Adipocyte (in vitro differentiated cells): Measurements from ENCODE around the gene EPB41L1.

Experiments used
- DNase-seq: peaks from one replicate; pipeline ENCODE4 v3.0.0-alpha.2; 2015; ENCODE audit warnings: low read depth
- H3K27me3 ChIP-seq: replicated peaks from 2 replicates; pipeline ENCODE4 v1.7.0; 2013; ENCODE audit warnings: mild to moderate bottlenecking, low read length, moderate library complexity; ENCODE audit not compliant: control insufficient read depth, insufficient read depth
- H3K36me3 ChIP-seq: 2 replicates; pipeline ENCODE4 v1.7.0; 2013; ENCODE audit warnings: low read length, mild to moderate bottlenecking, moderate library complexity; ENCODE audit not compliant: control insufficient read depth, insufficient read depth, severe bottlenecking
- H3K4me1 ChIP-seq: 2 replicates; pipeline ENCODE4 v1.7.0; 2013; ENCODE audit warnings: mild to moderate bottlenecking, low read length, moderate library complexity; ENCODE audit not compliant: control insufficient read depth, insufficient read depth
- H3K4me3 ChIP-seq: 2 replicates; pipeline ENCODE4 v1.7.0; 2013; ENCODE audit warnings: mild to moderate bottlenecking, low read length, moderate library complexity
- H3K9ac ChIP-seq: 2 replicates; pipeline ENCODE4 v1.7.0; 2013; ENCODE audit warnings: mild to moderate bottlenecking, low read length, moderate library complexity
- H3K9me3 ChIP-seq: 2 replicates; pipeline ENCODE4 v1.7.0; 2013; ENCODE audit warnings: mild to moderate bottlenecking, low read length, moderate library complexity; ENCODE audit not compliant: control insufficient read depth

EPB41L1 gene

DNA sequence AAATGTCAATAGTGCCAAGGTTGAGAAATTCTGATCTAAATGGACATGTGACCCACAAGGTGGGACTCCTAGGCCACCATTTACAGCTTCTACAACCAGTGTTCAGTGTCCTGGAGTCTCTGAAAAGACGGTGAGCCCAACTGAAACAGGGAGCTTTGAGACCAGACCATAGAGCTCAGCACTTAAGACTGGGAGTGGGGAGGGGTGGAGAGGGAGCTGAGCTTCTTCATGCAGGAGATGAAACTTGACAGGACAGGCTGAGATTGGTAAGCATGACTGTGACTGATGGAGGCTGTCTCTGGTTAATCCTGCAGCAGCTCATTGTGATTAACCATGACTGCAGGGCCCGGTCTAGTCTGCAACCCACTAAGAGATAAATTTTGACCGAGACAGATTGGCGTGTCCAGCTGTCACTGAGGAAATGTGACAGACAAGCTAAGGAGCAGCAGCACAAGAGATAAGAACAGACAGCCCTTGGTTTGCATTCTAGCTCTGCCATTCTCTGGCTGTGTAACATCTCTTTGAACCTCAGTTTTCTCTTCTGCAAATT is 80.3 kb downstream of the EPB41L1 start:
- H3K27me3 ChIP-seq = no peaks in the 10 kb centered on the region
- no peak for DNase-seq
- H3K4me1 ChIP-seq = peaks cover 19% of the 10 kb centered on the region
- H3K9me3 ChIP-seq = no peaks in the 10 kb centered on the region
- no peak overlapping the region for H3K4me3 ChIP-seq
- no peak overlapping the region for H3K9ac ChIP-seq
- H3K36me3 ChIP-seq = peaks cover 2% of the 10 kb centered on the region

DNA sequence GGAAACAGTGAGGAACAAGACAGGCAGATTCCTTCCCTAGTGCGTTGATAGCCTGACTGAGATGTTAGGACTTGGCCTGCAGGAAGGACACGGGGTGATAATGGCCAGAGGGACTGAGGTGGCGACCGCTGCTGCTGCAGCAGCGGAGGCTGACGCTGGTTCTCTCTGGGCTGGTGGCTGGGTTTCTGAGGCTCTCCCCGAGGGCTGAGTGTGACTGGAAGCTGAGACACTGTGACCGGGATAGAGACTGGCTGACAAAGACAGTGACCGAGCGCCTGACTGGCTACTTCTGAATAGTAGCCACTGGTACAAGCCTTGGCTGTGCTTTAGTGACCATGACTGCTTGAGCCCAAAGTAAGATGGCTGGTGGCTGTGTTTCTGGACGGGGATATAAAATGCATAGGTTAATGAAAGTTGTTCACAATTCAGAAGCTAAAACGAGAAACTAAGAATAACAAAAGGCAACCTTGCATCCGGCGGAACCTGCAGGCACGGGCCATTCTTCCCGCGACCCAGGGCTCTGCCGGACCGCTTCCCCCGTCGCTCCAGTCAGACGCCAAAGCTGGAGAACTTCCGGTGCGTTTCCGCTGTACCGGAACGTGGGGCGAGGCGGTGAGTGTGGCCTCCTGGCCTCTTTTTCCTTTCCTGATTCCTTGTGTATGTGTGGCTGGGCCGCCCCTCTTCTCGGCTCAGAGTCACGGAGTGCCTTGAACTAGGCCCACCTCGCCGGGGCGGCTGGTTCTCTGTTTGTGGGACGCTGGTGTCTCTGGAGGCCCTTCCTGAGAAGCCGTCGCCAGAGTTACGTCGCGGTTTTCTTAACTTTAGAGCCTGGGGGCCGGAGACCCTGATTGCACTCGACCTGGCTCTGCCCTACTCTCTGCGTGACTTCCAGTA is 81.6 kb downstream of the EPB41L1 start, which contains the start of gene AAR2:
Gene AAR2 (plus strand): TSS at position 587 of the 894 bp plus-strand sequence. CDS start 3,391 bp downstream, outside the sequence.
- Histone ChIP-seq H3K36me3 (peaks cover 15% of the 10 kb centered on the region), H3K9ac (peak within 1 kb of the TSS; percentile 95), H3K9me3 (no peaks in the 10 kb centered on the region), H3K4me1 (peaks cover 19% of the 10 kb centered on the region), H3K27me3 (no peaks in the 10 kb centered on the region), H3K4me3 (peak within 1 kb of the TSS; percentile 91)
- DNase-seq = peak; percentile 94

DNA sequence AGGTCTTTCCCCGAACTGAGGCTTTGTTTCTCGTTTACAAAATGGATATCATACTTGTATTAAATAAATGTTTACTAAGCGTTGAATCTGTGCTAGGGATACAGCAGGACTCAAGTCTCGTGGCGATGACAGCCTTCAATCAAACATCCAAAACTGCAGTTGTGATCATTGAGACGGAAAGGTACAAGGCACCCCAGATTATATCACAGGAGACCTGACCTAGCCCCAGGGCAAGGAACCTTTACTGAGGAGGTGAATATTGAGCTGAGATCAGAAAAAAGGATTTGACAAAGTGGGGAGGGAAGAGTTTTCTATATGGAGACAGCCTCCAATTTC is 82.2 kb downstream of the EPB41L1 start:
- H3K9ac ChIP-seq = peak overlapping the region; percentile 95
- peak overlapping the region; percentile 91 for H3K4me3 ChIP-seq
- H3K4me1 ChIP-seq = peaks cover 19% of the 10 kb centered on the region
- no peak for DNase-seq
- peaks cover 21% of the 10 kb centered on the region for H3K36me3 ChIP-seq
- no peaks in the 10 kb centered on the region for H3K27me3 ChIP-seq
- no peaks in the 10 kb centered on the region for H3K9me3 ChIP-seq

DNA sequence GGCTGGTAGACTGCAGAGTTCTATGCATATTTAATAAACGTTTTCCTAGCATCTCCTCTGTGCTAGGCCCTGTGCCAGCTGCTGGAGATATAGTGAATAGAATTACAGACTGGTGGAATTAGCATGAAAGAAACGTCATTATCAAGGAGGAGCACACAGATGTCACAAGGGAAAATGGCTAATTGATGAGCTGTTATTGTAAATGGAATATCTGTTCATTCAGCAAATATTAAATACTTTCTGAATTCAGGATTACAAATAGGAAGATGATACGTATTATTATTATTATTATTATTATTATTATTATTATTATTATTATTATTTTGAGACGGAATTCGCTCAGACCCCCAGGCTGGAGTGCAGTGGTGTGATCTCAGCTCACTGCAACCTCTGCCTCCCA is 82.9 kb downstream of the EPB41L1 start:
- Histone ChIP-seq H3K36me3 (peaks cover 23% of the 10 kb centered on the region), H3K4me3 (peak overlapping the region; percentile 91), H3K9me3 (no peaks in the 10 kb centered on the region), H3K9ac (peak overlapping the region; percentile 95), H3K4me1 (peaks cover 19% of the 10 kb centered on the region), H3K27me3 (no peaks in the 10 kb centered on the region)
- peak; percentile 1 for DNase-seq

DNA sequence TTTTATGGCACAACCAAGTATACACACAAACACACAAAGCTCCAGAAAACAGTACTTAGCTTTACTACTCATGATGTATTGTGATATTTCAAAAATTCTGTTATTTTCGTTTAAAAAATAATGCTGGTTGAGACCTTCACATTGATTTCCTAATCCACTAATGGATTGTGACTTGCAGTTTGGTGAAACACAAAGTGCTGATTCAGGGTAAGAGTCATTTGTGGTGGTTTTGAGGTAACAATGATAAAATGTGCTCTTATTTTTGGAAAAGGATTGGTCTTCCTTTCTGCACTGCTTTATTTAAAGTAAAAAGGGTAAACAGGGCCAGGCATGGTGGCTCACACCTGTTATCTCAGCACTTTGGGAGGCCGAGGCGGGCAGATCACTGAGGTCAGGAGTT is 83.6 kb downstream of the EPB41L1 start:
- Histone ChIP-seq H3K36me3 (peaks cover 30% of the 10 kb centered on the region), H3K9ac (peak overlapping the region; percentile 19), H3K4me1 (peaks cover 19% of the 10 kb centered on the region), H3K27me3 (no peaks in the 10 kb centered on the region), H3K9me3 (no peaks in the 10 kb centered on the region), H3K4me3 (peak overlapping the region; percentile 55)
- no peak for DNase-seq

DNA sequence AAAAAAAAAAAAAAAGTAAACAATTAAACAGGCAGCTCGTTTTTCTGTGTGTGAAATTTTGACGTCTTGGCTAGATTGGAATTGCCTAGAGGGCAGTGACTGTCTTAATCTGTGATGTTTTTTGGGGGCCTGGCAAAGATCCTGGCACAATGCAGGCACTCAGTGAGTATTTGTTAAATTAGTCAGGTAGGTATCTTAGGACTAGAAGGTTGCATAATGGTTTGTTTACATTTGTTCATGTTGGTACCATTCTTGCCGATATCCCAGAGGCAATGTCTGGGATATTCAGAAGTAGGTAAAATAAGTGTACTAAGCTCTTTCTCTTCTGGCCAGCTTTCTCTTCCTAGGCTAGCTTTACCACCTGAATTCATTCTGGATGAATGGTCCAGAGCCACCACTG is 84.2 kb downstream of the EPB41L1 start:
- H3K36me3 ChIP-seq = peaks cover 36% of the 10 kb centered on the region
- no peak overlapping the region for H3K9ac ChIP-seq
- peak overlapping the region; percentile 55 for H3K4me3 ChIP-seq
- H3K4me1 ChIP-seq = peaks cover 19% of the 10 kb centered on the region
- no peaks in the 10 kb centered on the region for H3K27me3 ChIP-seq
- H3K9me3 ChIP-seq = no peaks in the 10 kb centered on the region
- peak; percentile 1 for DNase-seq

DNA sequence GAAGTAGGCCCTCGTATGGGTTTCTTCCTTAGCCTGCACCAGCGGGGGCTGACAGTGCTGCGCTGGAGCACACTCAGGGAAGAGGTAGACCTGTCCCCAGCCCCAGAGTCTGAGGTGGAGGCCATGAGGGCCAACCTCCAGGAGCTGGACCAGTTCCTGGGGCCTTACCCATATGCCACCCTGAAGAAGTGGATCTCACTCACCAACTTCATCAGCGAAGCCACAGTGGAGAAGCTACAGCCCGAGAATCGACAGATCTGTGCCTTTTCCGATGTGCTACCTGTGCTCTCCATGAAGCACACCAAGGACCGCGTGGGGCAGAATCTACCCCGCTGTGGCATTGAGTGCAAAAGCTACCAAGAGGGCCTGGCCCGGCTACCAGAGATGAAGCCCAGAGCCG is 85.5 kb downstream of the EPB41L1 start:
- H3K9ac ChIP-seq = no peak overlapping the region

DNA sequence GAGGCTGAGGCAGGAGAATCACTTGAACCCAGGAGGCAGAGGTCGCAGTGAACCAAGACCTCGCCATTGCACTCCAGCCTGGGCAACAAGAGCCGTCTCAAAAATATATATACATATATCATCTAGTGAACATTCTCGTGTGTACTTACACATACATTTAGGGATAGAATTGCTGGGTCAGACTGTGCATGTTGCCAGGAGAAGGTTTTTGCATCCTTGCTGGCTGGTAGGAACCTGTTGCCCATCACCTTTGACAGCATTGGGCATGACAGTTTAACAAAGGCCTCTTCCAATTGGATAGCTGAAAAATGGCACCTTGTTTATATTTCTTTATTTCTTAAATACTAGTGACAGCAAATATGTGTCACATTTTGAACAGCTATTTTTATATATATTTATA is 87.1 kb downstream of the EPB41L1 start:
- DNase-seq = no peak
- Histone ChIP-seq H3K4me1 (peaks cover 14% of the 10 kb centered on the region), H3K36me3 (peaks cover 65% of the 10 kb centered on the region), H3K9me3 (no peaks in the 10 kb centered on the region), H3K9ac (no peak overlapping the region), H3K27me3 (no peaks in the 10 kb centered on the region), H3K4me3 (no peak overlapping the region)

More for the DNA sequence above, 85.5 kb downstream of the EPB41L1 start:
- Histone ChIP-seq H3K27me3 (no peaks in the 10 kb centered on the region), H3K4me1 (peaks cover 19% of the 10 kb centered on the region), H3K4me3 (no peak overlapping the region), H3K36me3 (peaks cover 49% of the 10 kb centered on the region), H3K9me3 (no peaks in the 10 kb centered on the region)
- no peak for DNase-seq

DNA sequence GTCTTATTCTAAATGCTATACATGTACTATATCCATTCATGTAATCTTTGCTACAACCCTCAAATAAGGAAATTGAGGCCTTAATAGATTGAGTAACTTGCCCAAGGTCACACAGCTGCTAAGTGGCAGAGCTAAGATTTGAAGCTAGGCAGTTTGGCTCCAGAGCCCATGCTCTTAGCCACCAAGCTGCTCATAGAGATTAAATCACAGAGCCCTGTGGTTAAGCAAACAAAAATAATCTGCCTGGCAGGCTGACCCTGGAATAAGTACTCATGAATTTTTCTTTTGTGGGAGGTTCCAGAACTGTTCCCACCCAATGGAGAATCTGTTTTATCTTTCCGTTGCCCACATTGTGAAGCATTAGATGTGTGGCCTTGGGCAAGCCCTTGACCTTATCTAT is 89.2 kb downstream of the EPB41L1 start:
- peaks cover 83% of the 10 kb centered on the region for H3K36me3 ChIP-seq
- DNase-seq = no peak

DNA sequence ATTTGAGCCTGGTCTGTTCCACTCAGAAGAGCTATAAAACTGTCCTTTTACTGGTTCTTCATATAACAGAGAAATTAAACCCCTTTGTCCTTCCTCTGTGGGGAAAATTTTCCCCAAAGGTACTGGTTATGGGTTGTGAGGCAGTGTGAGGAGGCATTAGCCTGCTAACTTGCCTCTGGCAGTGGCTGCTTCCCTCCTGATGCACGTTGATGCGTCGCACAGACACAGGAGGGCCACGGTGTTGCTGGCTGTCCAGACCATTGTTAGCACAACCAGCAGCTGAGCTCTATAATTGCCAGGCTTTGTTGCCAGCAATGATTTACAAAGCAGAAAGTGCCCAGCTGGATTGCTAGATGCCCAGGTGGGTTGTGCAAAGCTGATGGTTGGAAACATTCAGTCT is 91.9 kb downstream of the EPB41L1 start:
- Histone ChIP-seq H3K4me3 (no peak overlapping the region), H3K27me3 (no peaks in the 10 kb centered on the region), H3K9me3 (no peaks in the 10 kb centered on the region), H3K9ac (no peak overlapping the region), H3K4me1 (no peaks in the 10 kb centered on the region), H3K36me3 (peaks cover 86% of the 10 kb centered on the region)
- no peak for DNase-seq

More for the DNA sequence above, 89.2 kb downstream of the EPB41L1 start:
- Histone ChIP-seq H3K9me3 (no peaks in the 10 kb centered on the region), H3K9ac (no peak overlapping the region), H3K4me3 (no peak overlapping the region), H3K27me3 (no peaks in the 10 kb centered on the region), H3K4me1 (no peaks in the 10 kb centered on the region)

DNA sequence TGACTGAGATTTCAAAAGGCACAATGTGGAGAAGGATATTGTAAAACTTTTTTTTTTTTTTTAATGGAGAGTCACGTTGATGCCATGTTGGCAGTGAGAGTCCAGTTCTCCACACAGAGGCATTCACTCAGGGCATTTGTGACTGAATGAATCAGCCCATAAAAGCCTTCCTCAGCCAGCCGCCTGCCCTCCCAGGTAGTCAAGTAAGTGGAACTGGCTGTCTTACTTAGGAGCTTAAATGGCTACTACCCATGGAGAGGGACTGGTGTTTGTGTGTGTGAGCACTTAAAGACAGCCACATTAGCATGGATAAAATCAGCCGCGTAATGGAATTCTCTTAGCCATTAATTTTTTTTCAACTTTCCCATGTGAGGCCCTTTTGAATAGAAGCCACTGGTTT is 94.3 kb downstream of the EPB41L1 start:
- peaks cover 91% of the 10 kb centered on the region for H3K36me3 ChIP-seq
- no peak for DNase-seq
- no peaks in the 10 kb centered on the region for H3K4me1 ChIP-seq
- H3K27me3 ChIP-seq = no peaks in the 10 kb centered on the region
- H3K4me3 ChIP-seq = no peak overlapping the region
- no peaks in the 10 kb centered on the region for H3K9me3 ChIP-seq
- H3K9ac ChIP-seq = no peak overlapping the region
